Endothelial cell of umbilical vein (primary cell): ENCODE data around the gene MYOCD. TPM values are rescaled to one million over a fixed set of nuclear protein-coding genes. Genes with fewer than 3 reads are reported as not detected.

ENCODE experiments used
- BruUV-seq: library from RNA; stranded (reverse); fragments of 400-500 nt; replicated peaks from 2 replicates; lab custom pipeline; 2021; lab: Mats Ljungman, UMichigan
- CTCF ChIA-PET: fragments of 300-600, 350-600 bp; sonication (Branson Sonifier 250); formaldehyde crosslinking; loops from one replicate; lab custom pipeline; 2021; ENCODE audit warnings: antibody characterized with exemption, inconsistent platforms; lab: Charles Lee
- POLR2A ChIA-PET: fragments of 300-600, 350-600 bp; sonication (Branson Sonifier 250); formaldehyde crosslinking; loops from one replicate; lab custom pipeline; 2021; ENCODE audit warnings: antibody characterized with exemption, inconsistent platforms; lab: Charles Lee
- DNase-seq: peaks from one replicate; pipeline ENCODE4 v3.0.0-alpha.2; 2011; ENCODE audit warnings: low read depth, low spot score
- FAIRE-seq: peaks from 2 replicates; lab custom pipeline; 2011; peaks lifted over from hg19 to GRCh38; lab: Jason Lieb, UNC
- H2AFZ ChIP-seq: 2 replicates; pipeline ENCODE4 v1.6.0; 2012; ENCODE audit warnings: low read depth, low read length, control low read depth, inconsistent platforms
- H3K27ac ChIP-seq: 2 replicates; pipeline ENCODE4 v1.5.1; 2011; ENCODE audit warnings: low read depth, mild to moderate bottlenecking, control low read depth, low read length, moderate library complexity; ENCODE audit not compliant: insufficient read depth
- H3K27me3 ChIP-seq, 2 experiments: 2 replicates each; pipeline versions ENCODE4 v1.6.0 to v1.6.1; 2011; ENCODE audit warnings: low read length in 2 of 2, mixed read lengths in 1 of 2; ENCODE audit not compliant: control insufficient read depth in 2 of 2, insufficient read depth in 2 of 2
- H3K36me3 ChIP-seq, 2 experiments: 2 replicates in 1 of 2; 3 replicates in 1 of 2; pipeline ENCODE4 v1.5.1; 2011; ENCODE audit warnings: low read length in 2 of 2, mild to moderate bottlenecking in 1 of 2, moderate library complexity in 1 of 2; ENCODE audit not compliant: control insufficient read depth in 2 of 2, insufficient read depth in 2 of 2; ENCODE audit errors: extremely low read depth in 1 of 2
- H3K4me1 ChIP-seq: 3 replicates; pipeline ENCODE4 v1.5.1; 2011; ENCODE audit warnings: mild to moderate bottlenecking, low read length; ENCODE audit not compliant: control insufficient read depth, insufficient read depth; ENCODE audit errors: extremely low read depth
- H3K4me2 ChIP-seq: 2 replicates; pipeline ENCODE4 v1.6.1; 2011; ENCODE audit warnings: low read length, control low read depth, mixed read lengths; ENCODE audit not compliant: insufficient read depth
- H3K4me3 ChIP-seq, 3 experiments: fragments of 200-600 bp in 1 of 3; sonication (generic), shearing (Covaris generic) in 1 of 3; replicated peaks in 1 of 3; 2 replicates each; pipeline ENCODE4 v1.5.1; 2011 to 2016; ENCODE audit warnings: control low read depth in 3 of 3, low read length in 3 of 3, mild to moderate bottlenecking in 2 of 3, inconsistent platforms in 1 of 3, low read depth in 1 of 3, moderate library complexity in 1 of 3; ENCODE audit not compliant: insufficient read depth in 1 of 3
- H3K79me2 ChIP-seq: 2 replicates; pipeline ENCODE4 v1.6.0; 2012; ENCODE audit warnings: low read length, inconsistent platforms; ENCODE audit not compliant: control insufficient read depth, insufficient read depth
- H3K9ac ChIP-seq: replicated peaks from 2 replicates; pipeline ENCODE3; 2011; ENCODE audit warnings: low read length, control low read depth; ENCODE audit not compliant: insufficient read depth; ENCODE audit errors: extremely low read depth
- H3K9me1 ChIP-seq: replicated peaks from 3 replicates; pipeline ENCODE4 v1.6.0; 2011; ENCODE audit warnings: mild to moderate bottlenecking, low read length; ENCODE audit not compliant: control insufficient read depth, insufficient read depth; ENCODE audit errors: extremely low read depth
- H3K9me3 ChIP-seq: replicated peaks from 2 replicates; pipeline ENCODE4 v1.5.1; 2012; ENCODE audit warnings: low read length, inconsistent platforms; ENCODE audit not compliant: control insufficient read depth, insufficient read depth
- H4K20me1 ChIP-seq: replicated peaks from 2 replicates; pipeline ENCODE3; 2011; ENCODE audit warnings: mild to moderate bottlenecking, low read length; ENCODE audit not compliant: control insufficient read depth, insufficient read depth; ENCODE audit errors: extremely low read depth
- CTCF ChIP-seq, 2 donors: IDR thresholded peaks; 1 replicate in 1 of 2; 2 replicates in 1 of 2; pipeline ENCODE4 v1.5.1; 2011; ENCODE audit warnings: low read length in 2 of 2, mild to moderate bottlenecking in 2 of 2, moderate library complexity in 2 of 2, control low read depth in 1 of 2, inconsistent platforms in 1 of 2, low read depth in 1 of 2; ENCODE audit not compliant: insufficient read depth in 1 of 2; ENCODE audit errors: extremely low read depth in 1 of 2
- EZH2 ChIP-seq: IDR thresholded peaks from 2 replicates; pipeline ENCODE4 v1.6.1; 2012; ENCODE audit warnings: borderline replicate concordance, low read depth, mild to moderate bottlenecking, moderate library complexity, low read length, inconsistent platforms; ENCODE audit not compliant: severe bottlenecking
- FOS ChIP-seq: IDR thresholded peaks from 2 replicates; pipeline ENCODE4 v1.6.1; 2011; ENCODE audit warnings: mild to moderate bottlenecking, low read length, moderate library complexity, borderline replicate concordance; ENCODE audit not compliant: insufficient read depth
- GATA2 ChIP-seq: IDR thresholded peaks from 2 replicates; pipeline ENCODE4 v1.7.0; 2011; ENCODE audit warnings: low read depth, mild to moderate bottlenecking, moderate library complexity, mixed read lengths, low read length; ENCODE audit not compliant: insufficient read length, insufficient read depth
- JUN ChIP-seq: IDR thresholded peaks from 2 replicates; pipeline ENCODE4 v1.6.1; 2011; ENCODE audit warnings: borderline replicate concordance, low read depth; ENCODE audit not compliant: insufficient read length, insufficient read depth
- MAX ChIP-seq: IDR thresholded peaks from 2 replicates; pipeline ENCODE4 v1.6.1; 2011; ENCODE audit not compliant: insufficient read depth, insufficient read length
- MYC ChIP-seq: IDR thresholded peaks from one replicate; pipeline ENCODE4 v1.6.1; 2011; ENCODE audit warnings: mild to moderate bottlenecking, low read depth, low read length
- POLR2A ChIP-seq: IDR thresholded peaks from 2 replicates; pipeline ENCODE4 v1.6.1; 2012; ENCODE audit warnings: low read depth, mild to moderate bottlenecking, control low read depth, low read length
- POLR2AphosphoS5 ChIP-seq: IDR thresholded peaks from 2 replicates; pipeline ENCODE4 v1.6.1; 2012; ENCODE audit warnings: low read depth, mild to moderate bottlenecking, control low read depth, low read length, moderate library complexity; ENCODE audit not compliant: insufficient read depth
- dilution Hi-C: fragments of 300-500 bp; cut with MboI; formaldehyde crosslinking; loops from one replicate; pipeline ENCODE4 v1.15.0; 2019; ENCODE audit warnings: low sequenced_read_pairs; ENCODE audit not compliant: extremely low pct_ligation_motif_present
- intact Hi-C: fragments of 100-400 bp; cut with micrococcal nuclease; formaldehyde crosslinking; loops from one replicate; pipeline ENCODE4 v1.10.0; 2022
- polyA plus RNA-seq, 4 experiments: library from polyadenylated mRNA; depleted of rRNA in 3 of 4; stranded (reverse) in 3 of 4; unstranded in 1 of 4; fragments of >200 nt; gene quantifications; 2 replicates each; pipeline versions ENCODE4 v1.2.1 to v1.2.3, GENCODE V29; 2011 to 2012; ENCODE audit warnings: missing spikeins in 1 of 4
- total RNA-seq: library from RNA; stranded (reverse); gene quantifications from 2 replicates; pipeline ENCODE4 v1.2.3, GENCODE V29; 2021

MYOCD gene
- total and polyA plus RNA-seq, 2 donors (not counting 3 experiments of a cell fraction or from before 2014, with no cell fraction given): not detected

- no peaks in the 10 kb centered on the region for H3K9me1 ChIP-seq
- no peak overlapping the region for H2AFZ ChIP-seq
- CTCF ChIA-PET: no interaction called here
- POLR2A ChIA-PET: no interaction called here
- DNase-seq (no peak), FAIRE-seq (no peak)
- H3K9me3 ChIP-seq: no peaks in the 10 kb centered on the region
- dilution Hi-C loops: no loop called here
- H3K4me1 ChIP-seq: no peaks in the 10 kb centered on the region
- H3K9ac ChIP-seq: no peak overlapping the region
- no TSS peak for BruUV-seq
- no peak overlapping the region for H3K4me3 ChIP-seq
- H3K27me3 ChIP-seq: no peaks in the 10 kb centered on the region
- H3K4me2 ChIP-seq: no peak overlapping the region
- no peaks in the 10 kb centered on the region for H4K20me1 ChIP-seq
- TF ChIP-seq POLR2A: no peak
- TF ChIP-seq EZH2: no peak
- no peak for TF ChIP-seq GATA2
- TF ChIP-seq POLR2AphosphoS5: no peak
- TF ChIP-seq MAX: no peak
- TF ChIP-seq CTCF (IDR thresholded peaks at IDR 0.05; ENCODE audit: extremely low read depth in 1 of 2, insufficient read depth in 1 of 2, low read depth in 1 of 2, low read length in 2 of 2): no peak
- TF ChIP-seq JUN: no peak
- no peak for TF ChIP-seq MYC
- no peak for TF ChIP-seq FOS
- intact Hi-C loops: no loop called here
- no peaks in the 10 kb centered on the region for H3K36me3 ChIP-seq
- no peak overlapping the region for H3K27ac ChIP-seq
- H3K79me2 ChIP-seq: no peaks in the 10 kb centered on the region
These were observed 79.1 kb downstream of the MYOCD start for GRCh38 chr17:12744786-12745185.
